WTC11 (cell line): ENCODE results near the gene SERPINB6.

ENCODE experiments used
- ATF1 ChIP-seq: sonication (generic); formaldehyde crosslinking; IDR thresholded peaks from 2 replicates; pipeline ENCODE4 v1.8.1; 2023; ENCODE audit warnings: mild to moderate bottlenecking, moderate library complexity, missing genetic modification reagents
- CTCF ChIP-seq: fragments of 200-600 bp; IDR thresholded peaks from 2 replicates; pipeline ENCODE4 v1.8.0; 2022; ENCODE audit warnings: antibody characterized with exemption
- ESRRA ChIP-seq: sonication (generic); formaldehyde crosslinking; IDR thresholded peaks from 2 replicates; pipeline ENCODE4 v1.8.1; 2022; ENCODE audit warnings: mild to moderate bottlenecking, missing genetic modification reagents, borderline replicate concordance
- FOXJ3 ChIP-seq: sonication (generic); formaldehyde crosslinking; IDR thresholded peaks from 2 replicates; pipeline ENCODE4 v1.9.0; 2021; ENCODE audit warnings: missing genetic modification reagents, mild to moderate bottlenecking, borderline replicate concordance
- JUN ChIP-seq: sonication (generic); formaldehyde crosslinking; IDR thresholded peaks from 2 replicates; pipeline ENCODE4 v1.8.0; 2023; ENCODE audit warnings: mild to moderate bottlenecking, missing genetic modification reagents
- NR1H2 ChIP-seq: sonication (generic); formaldehyde crosslinking; IDR thresholded peaks from 2 replicates; pipeline ENCODE4 v1.9.0; 2021; ENCODE audit warnings: mild to moderate bottlenecking, moderate library complexity, missing genetic modification reagents
- SP1 ChIP-seq: sonication (generic); formaldehyde crosslinking; conservative IDR thresholded peaks from 2 replicates; pipeline ENCODE4 v1.8.1; 2022; ENCODE audit warnings: missing genetic modification reagents
- TEAD4 ChIP-seq: sonication (generic); formaldehyde crosslinking; IDR thresholded peaks from 2 replicates; pipeline ENCODE4 v1.8.0; 2022; ENCODE audit warnings: mild to moderate bottlenecking, missing genetic modification reagents
- TP53 ChIP-seq: sonication (generic); formaldehyde crosslinking; IDR thresholded peaks from 2 replicates; pipeline ENCODE4 v1.8.1; 2023; ENCODE audit warnings: mild to moderate bottlenecking, missing genetic modification reagents
- USF2 ChIP-seq: sonication (generic); formaldehyde crosslinking; IDR thresholded peaks from 2 replicates; pipeline ENCODE4 v1.8.1; 2023; ENCODE audit warnings: mild to moderate bottlenecking, missing genetic modification reagents, moderate library complexity
- ZMAT4 ChIP-seq: fragments of 250-450 bp; sonication (Bioruptor Pico); IDR thresholded peaks from 2 replicates; pipeline ENCODE4 v1.9.0; 2021; ENCODE audit warnings: mild to moderate bottlenecking
- ZNF317 ChIP-seq: sonication (generic); formaldehyde crosslinking; IDR thresholded peaks from 2 replicates; pipeline ENCODE4 v1.8.1; 2023; ENCODE audit warnings: low read depth, mild to moderate bottlenecking, moderate library complexity, missing genetic modification reagents, borderline replicate concordance
- ZNF512 ChIP-seq: sonication (generic); formaldehyde crosslinking; IDR thresholded peaks from 2 replicates; pipeline ENCODE4 v1.8.1; 2022; ENCODE audit warnings: missing genetic modification reagents, borderline replicate concordance

- TF ChIP-seq ESRRA (CRISPR knock-in tag) (no peak), SP1 (no peak), TP53 (no peak), NR1H2 (CRISPR knock-in tag) (no peak), CTCF (no peak), ZNF512 (CRISPR knock-in tag) (no peak), ZNF317 (CRISPR knock-in tag) (no peak), JUN (no peak), ZMAT4 (CRISPR knock-in tag) (no peak), USF2 (CRISPR knock-in tag) (no peak), TEAD4 (CRISPR knock-in tag) (no peak), ATF1 (CRISPR knock-in tag) (no peak), FOXJ3 (CRISPR knock-in tag) (no peak)
Measured at GRCh38 chr6:2989332-2990247, 18.2 kb upstream of the SERPINB6 start.
